Pancreas (tissue), 10 donors: ENCODE results near the gene MEX3A. TPM values are rescaled to one million over a fixed set of nuclear protein-coding genes. Genes with fewer than 3 reads are reported as not detected.

Source experiments
- ATAC-seq, 4 donors: fragments of 200-7000 bp; cut with Tn5 transposase; one replicate each; pipeline versions ENCODE4 v1.8.0 to v1.9.1; 2020; ENCODE audit warnings: mild to moderate bottlenecking in 4 of 4, moderate library complexity in 4 of 4
- DNase-seq, 6 donors: peaks; one replicate each; pipeline ENCODE4 v3.0.0-alpha.2; 2020
- FAIRE-seq: peaks from 2 replicates; lab custom pipeline; 2012; peaks lifted over from hg19 to GRCh38; lab: Jason Lieb, UNC
- H3K27ac ChIP-seq, 4 donors: fragments of 200-600 bp; sonication (generic); 1 replicate in 3 of 4; 2 replicates in 1 of 4; pipeline versions ENCODE4 v1.5.0 to v1.8.0; 2020
- H3K27me3 ChIP-seq, 4 donors: fragments of 200-600 bp; one replicate each; pipeline ENCODE4 v1.8.0; 2021
- H3K36me3 ChIP-seq, 3 donors: fragments of 200-600 bp; sonication (generic) in 1 of 3; one replicate each; pipeline versions ENCODE4 v1.5.0 to v1.8.0; 2020 to 2021
- H3K4me1 ChIP-seq, 3 donors: fragments of 200-600 bp; one replicate each; pipeline ENCODE4 v1.8.0; 2021
- H3K4me3 ChIP-seq, 4 donors: fragments of 200-600 bp; sonication (generic) in 2 of 4; one replicate each; pipeline versions ENCODE4 v1.5.0 to v1.8.0; 2020 to 2021
- H3K9me3 ChIP-seq, 4 donors: fragments of 200-600 bp; one replicate each; pipeline ENCODE4 v1.8.0; 2021
- WGBS, 2 donors: extraction: QIAGEN DNeasy Blood & Tissue Kit; methylation state at CpG; one replicate each; pipeline ENCODE4 v1.1.7; 2013; 5-methylcytosine and 5-hydroxymethylcytosine counted together
- intact Hi-C, 3 donors: fragments of 100-400 bp; cut with DNase I; formaldehyde crosslinking; loops; one replicate each; pipeline versions ENCODE4 v1.11.1 to v1.14.2; 2022
- polyA plus RNA-seq, 2 donors: library from polyadenylated mRNA; stranded (reverse); fragments of 200-250 nt; gene quantifications; one replicate each; pipeline ENCODE4 v1.2.3, GENCODE V29; 2013
- total RNA-seq, 6 donors: library from RNA; stranded (reverse); fragmentation: NEBNext Ultra II Directional in 4 of 6; extraction: Animal tissue kit (Norgen Biotek cat#: 25700) in 4 of 6; gene quantifications; one replicate each; pipeline versions ENCODE4 v1.2.1 to v1.2.4, GENCODE V29; 2021 to 2023
- TF ChIP-seq, protein P1 (sequence below), 4 donors: fragments of 200-600 bp; sonication (generic) in 3 of 4; IDR thresholded peaks; one replicate each; pipeline versions ENCODE4 v1.5.0 to v1.8.0; 2021; ENCODE audit warnings: antibody characterized with exemption in 4 of 4
- donor health status: healthy with polysubstance abuse.
- donor health status: DM: no; HTN: no; CAD: no; lungs with moderate emphysema.
- donor health status: DM: no; HTN: no; CAD: no.
- donor health status: control.
- donor health status: control.
- donor health status: Bipolar disorder and iron deficiency.
- donor health status: DM: yes; HTN: yes; CAD: no.
- donor health status: DM: no; HTN: no; CAD: no.
- donor health status: DM: no; HTN: no; CAD: no.
- donor health status: DM: yes; HTN: yes; CAD: no.

Gene MEX3A
- total and polyA plus RNA-seq, 8 donors = 0.12 to 3.1 (median 0.65) TPM

DNA sequence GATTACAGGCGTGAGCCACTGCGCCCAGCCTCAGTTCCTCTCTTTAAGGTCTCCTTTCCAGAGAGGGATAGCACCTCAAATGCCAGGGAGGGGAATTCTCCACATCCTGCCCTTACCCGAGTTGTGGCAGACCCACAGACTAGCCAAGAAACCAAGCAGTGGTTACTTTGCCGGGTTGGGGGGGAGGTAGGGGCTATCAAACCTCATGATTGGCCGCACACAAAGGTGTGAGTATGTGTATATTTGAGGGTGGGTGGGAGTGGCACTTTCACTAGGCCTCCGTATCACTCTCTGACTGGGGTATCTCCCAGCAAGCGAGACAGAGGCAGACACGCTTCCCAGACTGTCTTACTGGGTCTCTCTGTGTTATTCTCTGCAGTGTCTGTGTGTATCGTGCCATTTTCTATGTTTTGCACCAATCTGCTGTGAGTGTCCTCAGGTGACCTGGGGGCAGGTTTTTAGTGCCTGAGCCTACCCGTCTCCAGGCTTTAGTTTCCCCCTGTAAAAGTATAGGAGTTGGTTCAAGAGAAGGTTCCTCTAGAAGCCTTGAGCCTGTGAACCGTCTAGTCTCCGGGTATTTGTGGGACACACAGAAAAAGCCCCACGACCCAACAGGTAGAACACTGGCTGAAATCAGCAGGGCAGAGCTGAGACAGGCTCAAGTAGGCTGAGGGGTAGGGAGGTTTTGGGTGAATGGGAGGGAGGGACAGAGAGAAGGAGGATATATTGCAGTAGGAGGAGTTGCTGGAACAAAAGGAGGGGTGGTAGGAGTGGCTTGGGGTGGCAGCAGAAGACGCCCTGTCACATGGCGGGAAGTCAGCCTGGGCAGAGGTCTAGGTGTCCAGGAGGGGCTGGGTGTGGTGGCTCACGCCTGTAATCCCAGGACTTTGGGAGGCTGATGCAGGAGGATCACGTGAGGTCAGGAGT lies 42.6 kb upstream of the MEX3A start:
- ATAC-seq = no peak
- Histone ChIP-seq H3K4me1 (peaks cover 68 to 100% (median 74%) of the 10 kb centered on the region in 3 donors), H3K9me3 (no peaks in the 10 kb centered on the region), H3K27me3 (no peaks in the 10 kb centered on the region), H3K36me3 (no peaks in the 10 kb centered on the region), H3K27ac (peak overlapping the region; percentile 83 to 97 (median 91)), H3K4me3 (no peak overlapping the region)
- TF ChIP-seq, protein P1, sequence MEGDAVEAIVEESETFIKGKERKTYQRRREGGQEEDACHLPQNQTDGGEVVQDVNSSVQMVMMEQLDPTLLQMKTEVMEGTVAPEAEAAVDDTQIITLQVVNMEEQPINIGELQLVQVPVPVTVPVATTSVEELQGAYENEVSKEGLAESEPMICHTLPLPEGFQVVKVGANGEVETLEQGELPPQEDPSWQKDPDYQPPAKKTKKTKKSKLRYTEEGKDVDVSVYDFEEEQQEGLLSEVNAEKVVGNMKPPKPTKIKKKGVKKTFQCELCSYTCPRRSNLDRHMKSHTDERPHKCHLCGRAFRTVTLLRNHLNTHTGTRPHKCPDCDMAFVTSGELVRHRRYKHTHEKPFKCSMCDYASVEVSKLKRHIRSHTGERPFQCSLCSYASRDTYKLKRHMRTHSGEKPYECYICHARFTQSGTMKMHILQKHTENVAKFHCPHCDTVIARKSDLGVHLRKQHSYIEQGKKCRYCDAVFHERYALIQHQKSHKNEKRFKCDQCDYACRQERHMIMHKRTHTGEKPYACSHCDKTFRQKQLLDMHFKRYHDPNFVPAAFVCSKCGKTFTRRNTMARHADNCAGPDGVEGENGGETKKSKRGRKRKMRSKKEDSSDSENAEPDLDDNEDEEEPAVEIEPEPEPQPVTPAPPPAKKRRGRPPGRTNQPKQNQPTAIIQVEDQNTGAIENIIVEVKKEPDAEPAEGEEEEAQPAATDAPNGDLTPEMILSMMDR (IDR thresholded peaks at IDR 0.05) = no peak
- no peak for FAIRE-seq
- 81 to 84% methylated on average over 17 of the region's 17 CpGs for WGBS, 2 donors
- no peak for DNase-seq
- intact Hi-C loops = no loop called here

- Histone ChIP-seq H3K4me1 (peaks cover 59 to 100% (median 66%) of the 10 kb centered on the region in 3 donors), H3K9me3 (no peaks in the 10 kb centered on the region), H3K27me3 (no peaks in the 10 kb centered on the region), H3K4me3 (peak overlapping the region in 2 of 4 donors; percentile 22 to 24), H3K36me3 (no peaks in the 10 kb centered on the region), H3K27ac (peak overlapping the region; percentile 83 to 97 (median 91))
- TF ChIP-seq, protein P1 (IDR thresholded peaks at IDR 0.05) = no peak
- WGBS, 2 donors = 12% methylated on average over 14 of the region's 14 CpGs
- ATAC-seq (peak; percentile 76 to 85 (median 82)), DNase-seq (peak; percentile 91 to 98 (median 94)), FAIRE-seq (no peak)
- intact Hi-C loops = no loop called here
Measured at GRCh38 chr1:156123356-156124196, 41.3 kb upstream of the MEX3A start.

GRCh38 chr1:156122519-156123355 lies 40.5 kb upstream of the MEX3A start:
- ATAC-seq = peak; percentile 63 to 65 (median 64)
- Histone ChIP-seq H3K4me3 (peak overlapping the region in 2 of 4 donors; percentile 22 to 24), H3K9me3 (no peaks in the 10 kb centered on the region), H3K27ac (peak overlapping the region; percentile 83 to 97 (median 91)), H3K36me3 (no peaks in the 10 kb centered on the region), H3K4me1 (peaks cover 58 to 96% (median 65%) of the 10 kb centered on the region in 3 donors), H3K27me3 (no peaks in the 10 kb centered on the region)
- 8 to 9% methylated on average over 14 of the region's 14 CpGs for WGBS, 2 donors
- intact Hi-C loops = no loop called here
- TF ChIP-seq, protein P1 (IDR thresholded peaks at IDR 0.05) = no peak
- peak; percentile 85 to 90 (median 86) for DNase-seq
- no peak for FAIRE-seq

- Histone ChIP-seq H3K27me3 (no peaks in the 10 kb centered on the region), H3K27ac (peak overlapping the region; percentile 83 to 97 (median 91)), H3K9me3 (no peaks in the 10 kb centered on the region), H3K4me3 (peak overlapping the region in 2 of 4 donors; percentile 22 to 24), H3K4me1 (peaks cover 62 to 96% (median 71%) of the 10 kb centered on the region in 3 donors), H3K36me3 (no peaks in the 10 kb centered on the region)
- TF ChIP-seq, protein P1 (IDR thresholded peaks at IDR 0.05) = no peak
- no peak for DNase-seq
- FAIRE-seq = no peak
- WGBS, 2 donors = 13 to 20% methylated on average over 4 of the region's 4 CpGs
- no peak for ATAC-seq
- intact Hi-C loops = no loop called here
Measured at GRCh38 chr1:156122086-156122485, 39.8 kb upstream of the MEX3A start.
